ENCODE data around the gene PPIF. TPM values are rescaled to one million over a fixed set of nuclear protein-coding genes. Genes with fewer than 3 reads are reported as not detected.

Gene PPIF
- 19.9 TPM for polyA plus RNA-seq (ENCODE audit: insufficient read length)

DNA sequence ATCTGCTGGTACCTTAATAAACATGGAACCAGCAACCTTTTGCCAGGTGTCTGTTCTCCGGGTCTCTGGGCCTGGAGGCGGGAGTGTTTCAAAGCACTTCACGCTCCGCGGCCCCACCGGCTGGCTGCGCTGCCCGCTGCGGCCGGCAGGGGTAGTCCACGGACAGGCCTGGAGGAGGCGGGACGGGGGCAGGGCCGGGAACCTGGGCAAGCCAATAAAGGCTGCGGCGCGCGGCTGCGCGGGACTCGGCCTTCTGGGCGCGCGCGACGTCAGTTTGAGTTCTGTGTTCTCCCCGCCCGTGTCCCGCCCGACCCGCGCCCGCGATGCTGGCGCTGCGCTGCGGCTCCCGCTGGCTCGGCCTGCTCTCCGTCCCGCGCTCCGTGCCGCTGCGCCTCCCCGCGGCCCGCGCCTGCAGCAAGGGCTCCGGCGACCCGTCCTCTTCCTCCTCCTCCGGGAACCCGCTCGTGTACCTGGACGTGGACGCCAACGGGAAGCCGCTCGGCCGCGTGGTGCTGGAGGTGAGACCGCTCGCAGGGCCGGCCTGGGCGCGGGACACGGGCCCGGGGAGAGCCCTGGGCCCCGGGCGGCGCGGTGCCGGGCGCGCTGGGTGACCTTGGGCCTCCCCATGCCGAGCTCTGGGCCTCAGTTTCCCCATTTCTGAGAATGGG, at the start of gene PPIF:
Gene PPIF (plus strand): TSS at position 244 of the 668 bp plus-strand sequence. CDS start 80 bp downstream, at position 324.
- peak; percentile 68 for DNase-seq (ENCODE audit: low read depth)

GRCh38 chr10:79298403-79299244, 48.6 kb upstream of the PPIF start:
- no peak for DNase-seq (ENCODE audit: low read depth)

DNA sequence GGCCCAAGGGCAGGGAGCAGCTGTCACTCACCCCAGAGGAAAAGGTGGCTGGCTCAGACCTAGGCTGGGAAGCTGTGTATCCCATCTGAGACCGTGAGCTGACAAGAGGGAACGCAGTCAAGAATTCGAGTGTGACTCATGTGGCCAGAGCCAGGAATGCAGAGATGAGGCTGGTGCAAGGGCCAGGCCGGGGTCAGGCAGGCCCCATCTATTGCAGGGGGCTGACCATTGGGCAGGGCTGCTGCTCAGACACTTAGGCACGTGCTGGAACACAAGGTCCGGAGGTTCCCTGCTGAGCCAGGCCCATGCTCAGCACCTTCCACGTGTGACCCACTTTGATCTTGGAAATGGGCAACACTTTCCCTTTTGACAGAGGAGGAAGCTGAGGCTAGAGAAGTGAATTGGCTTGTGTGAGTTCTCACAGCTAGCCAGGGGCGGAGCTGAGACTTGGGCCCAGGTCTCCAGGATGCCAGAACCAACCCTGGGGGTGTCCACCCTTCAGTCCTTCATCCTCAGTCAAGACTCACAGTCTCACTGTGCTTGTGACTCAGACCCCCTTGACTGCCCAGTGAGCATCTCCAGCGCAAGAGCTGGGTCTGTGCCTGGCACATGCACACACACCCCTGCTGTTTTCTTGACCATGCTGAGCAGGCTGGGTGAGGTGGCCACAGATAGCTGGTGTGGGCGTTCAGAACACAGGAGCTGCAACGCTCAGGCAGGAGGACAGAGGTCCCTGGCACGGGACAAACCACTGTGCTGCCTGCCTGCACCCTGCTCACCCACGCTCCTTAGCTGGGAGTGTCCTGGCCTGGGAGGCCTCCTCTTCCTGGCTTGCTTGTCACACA, 47.6 kb upstream of the PPIF start:
- no peak for DNase-seq (ENCODE audit: low read depth)

DNA sequence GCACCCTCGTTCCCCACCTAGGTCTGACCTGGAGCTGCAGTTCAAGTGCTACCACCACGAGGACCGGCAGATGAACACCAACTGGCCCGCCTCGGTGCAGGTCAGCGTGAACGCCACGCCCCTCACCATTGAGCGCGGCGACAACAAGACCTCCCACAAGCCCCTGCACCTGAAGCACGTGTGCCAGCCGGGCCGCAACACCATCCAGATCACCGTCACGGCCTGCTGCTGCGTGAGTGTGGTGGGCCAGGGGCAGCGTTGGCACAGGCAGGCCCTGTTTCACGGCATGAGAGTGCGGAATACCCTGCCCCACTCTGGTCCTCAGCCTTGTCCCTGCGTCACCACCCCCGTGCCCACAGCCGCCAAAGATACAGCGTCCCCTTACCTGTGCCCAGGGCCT, 46.6 kb upstream of the PPIF start:
- no peak for DNase-seq (ENCODE audit: low read depth)

DNA sequence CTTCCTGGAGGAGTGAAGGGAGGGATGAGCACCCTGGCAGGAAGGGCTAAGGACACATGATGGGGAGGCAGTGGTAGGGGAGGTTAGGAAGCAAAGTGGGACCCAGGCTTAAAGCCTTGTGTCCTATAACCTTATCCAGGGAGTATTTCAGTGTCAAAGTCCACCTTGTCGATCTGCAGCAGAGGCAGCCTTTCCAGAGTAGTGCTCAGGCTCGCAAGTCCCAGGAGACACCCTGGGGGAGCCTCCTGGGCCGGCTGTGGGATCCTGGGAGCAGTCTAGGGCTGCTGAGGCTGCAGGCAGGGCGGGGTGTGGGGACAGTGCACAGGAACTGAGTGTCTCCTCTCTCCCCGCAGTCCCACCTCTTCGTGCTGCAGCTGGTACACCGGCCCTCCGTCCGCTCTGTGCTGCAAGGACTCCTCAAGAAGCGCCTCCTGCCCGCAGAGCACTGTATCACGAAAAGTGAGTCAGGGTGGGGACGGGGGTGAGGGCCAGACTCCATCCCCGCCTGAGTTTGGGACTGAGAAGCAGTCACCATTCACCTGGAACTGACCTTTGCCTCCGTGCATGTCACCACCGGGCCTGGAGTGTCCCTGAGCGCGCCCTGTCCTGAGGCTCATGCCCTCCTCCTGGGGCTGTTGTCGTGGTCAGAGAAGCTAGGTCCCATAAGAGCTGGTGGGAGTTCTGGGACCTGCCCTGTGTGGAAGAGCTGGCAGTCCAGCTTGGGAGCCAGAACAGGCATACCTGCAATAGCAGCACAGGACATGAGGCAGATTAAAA, 45.3 kb upstream of the PPIF start:
- no peak for DNase-seq (ENCODE audit: low read depth)

DNA sequence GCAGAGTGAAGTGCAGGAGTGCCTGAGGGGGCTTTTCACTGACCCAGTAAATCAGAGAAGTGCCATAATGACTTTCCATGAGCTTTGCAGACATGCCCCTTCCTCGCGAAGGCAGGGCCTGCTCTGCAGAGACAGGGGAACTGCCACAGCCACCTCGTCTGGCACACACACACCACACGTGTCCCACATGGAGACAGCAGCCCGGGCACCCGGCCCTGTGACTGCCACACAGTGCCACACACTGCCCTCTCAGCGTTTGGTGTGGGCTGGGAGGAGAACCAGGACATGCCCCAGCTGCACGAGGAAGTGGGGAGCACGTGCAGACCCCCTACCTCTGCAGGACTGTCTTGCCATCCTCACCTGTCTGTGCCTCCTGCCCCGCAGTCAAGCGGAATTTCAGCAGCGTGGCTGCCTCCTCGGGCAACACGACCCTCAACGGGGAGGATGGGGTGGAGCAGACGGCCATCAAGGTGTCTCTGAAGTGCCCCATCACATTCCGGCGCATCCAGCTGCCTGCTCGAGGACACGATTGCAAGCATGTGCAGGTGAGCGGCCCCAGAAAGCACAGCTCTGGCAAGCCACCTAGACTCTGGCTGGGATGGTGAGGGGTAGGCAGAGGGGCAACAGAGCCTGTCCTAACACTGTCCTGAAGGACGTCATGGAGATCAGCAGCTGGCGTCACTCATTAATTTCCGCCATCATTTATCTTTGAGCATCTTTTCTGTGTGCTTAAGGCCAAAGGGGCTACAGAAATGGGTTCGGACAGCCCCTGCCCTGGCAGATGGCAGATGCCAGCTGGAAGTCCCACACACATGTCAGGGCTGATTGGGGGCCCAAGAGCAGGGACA, 43.4 kb upstream of the PPIF start:
- no peak for DNase-seq (ENCODE audit: low read depth)

GRCh38 chr10:79304479-79305087, 42.7 kb upstream of the PPIF start:
- no peak for DNase-seq (ENCODE audit: low read depth)

- no peak for DNase-seq (ENCODE audit: low read depth)
These were observed 41.8 kb upstream of the PPIF start for GRCh38 chr10:79305515-79305914.

DNA sequence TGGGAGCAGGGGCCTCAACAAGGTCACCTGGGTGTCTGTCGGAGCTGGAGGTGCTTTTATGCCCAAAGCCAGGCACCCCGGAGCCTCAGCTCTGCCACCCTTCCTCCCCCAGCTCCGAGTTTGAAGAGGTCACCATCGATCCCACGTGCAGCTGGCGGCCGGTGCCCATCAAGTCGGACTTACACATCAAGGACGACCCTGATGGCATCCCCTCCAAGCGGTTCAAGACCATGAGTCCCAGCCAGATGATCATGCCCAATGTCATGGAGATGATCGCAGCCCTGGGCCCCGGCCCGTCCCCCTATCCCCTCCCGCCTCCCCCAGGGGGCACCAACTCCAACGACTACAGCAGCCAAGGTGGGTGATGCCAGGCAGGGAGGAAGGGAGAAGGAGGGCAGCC, 41.3 kb upstream of the PPIF start:
- DNase-seq (ENCODE audit: low read depth) = no peak

DNA sequence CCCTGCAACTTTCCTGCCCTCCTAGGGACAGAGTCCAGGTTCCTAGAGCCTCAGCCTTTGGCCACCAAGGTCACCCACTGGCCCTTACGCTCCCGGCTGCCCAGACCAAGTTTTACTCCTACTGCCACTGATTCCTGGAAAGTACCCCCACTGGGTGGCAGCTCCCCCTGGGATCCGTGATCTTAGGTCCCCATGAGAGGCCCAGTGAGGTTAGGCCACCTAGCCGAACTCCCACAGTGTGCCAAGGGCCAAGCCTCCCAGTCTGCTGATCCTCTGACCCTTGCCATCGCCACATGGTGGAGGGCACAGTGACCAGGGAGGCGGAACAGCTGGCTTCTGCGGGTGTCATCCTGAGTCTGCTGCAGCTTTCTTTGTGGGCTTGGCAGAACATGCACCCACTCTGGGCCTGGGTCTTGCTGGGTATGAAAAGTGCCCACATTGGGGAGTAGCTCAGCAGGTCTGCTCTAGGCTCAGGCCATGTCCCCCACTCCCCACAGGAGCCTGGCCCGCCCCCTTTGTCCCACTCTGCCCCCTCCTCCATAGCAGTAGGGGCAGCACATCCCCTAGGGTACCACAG, 40.5 kb upstream of the PPIF start:
- no peak for DNase-seq (ENCODE audit: low read depth)

GRCh38 chr10:79308016-79308415, 39.3 kb upstream of the PPIF start:
- no peak for DNase-seq (ENCODE audit: low read depth)

DNA sequence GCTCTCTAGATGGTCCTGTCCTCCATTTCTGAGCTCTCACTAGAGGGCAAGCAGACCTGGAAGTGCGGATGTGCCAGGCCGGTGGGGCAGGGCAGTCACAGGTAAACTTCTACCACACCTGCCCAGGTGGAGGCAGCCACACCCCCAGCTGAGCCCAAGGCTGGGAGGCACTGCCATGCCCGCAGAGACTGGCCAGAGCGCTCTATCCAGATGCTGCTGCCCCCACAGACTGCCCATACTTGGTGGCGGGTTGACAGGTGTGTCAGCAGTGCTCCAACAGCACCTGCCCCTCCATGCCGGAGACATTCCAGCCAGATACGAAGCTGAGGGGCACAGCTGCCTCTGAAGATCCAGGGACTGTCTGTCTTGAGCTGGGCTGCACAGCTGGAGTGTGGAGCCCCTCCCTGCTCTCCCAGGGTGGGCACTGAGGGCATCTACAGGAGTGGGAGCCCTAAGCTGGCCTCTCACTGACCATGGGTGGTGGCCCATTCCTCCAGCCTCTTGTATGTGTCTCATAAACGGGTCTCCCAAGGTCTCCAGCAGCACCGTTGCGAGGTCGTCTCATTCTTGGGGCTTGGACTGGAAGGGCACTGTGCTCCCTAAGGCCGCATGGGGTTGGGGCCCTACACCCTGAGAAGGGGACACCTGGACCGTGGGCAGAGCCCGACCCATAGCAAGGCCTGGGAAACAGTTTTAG, 38.2 kb upstream of the PPIF start:
- DNase-seq (ENCODE audit: low read depth) = no peak

GRCh38 chr10:79310200-79310865, 36.9 kb upstream of the PPIF start:
- no peak for DNase-seq (ENCODE audit: low read depth)

DNA sequence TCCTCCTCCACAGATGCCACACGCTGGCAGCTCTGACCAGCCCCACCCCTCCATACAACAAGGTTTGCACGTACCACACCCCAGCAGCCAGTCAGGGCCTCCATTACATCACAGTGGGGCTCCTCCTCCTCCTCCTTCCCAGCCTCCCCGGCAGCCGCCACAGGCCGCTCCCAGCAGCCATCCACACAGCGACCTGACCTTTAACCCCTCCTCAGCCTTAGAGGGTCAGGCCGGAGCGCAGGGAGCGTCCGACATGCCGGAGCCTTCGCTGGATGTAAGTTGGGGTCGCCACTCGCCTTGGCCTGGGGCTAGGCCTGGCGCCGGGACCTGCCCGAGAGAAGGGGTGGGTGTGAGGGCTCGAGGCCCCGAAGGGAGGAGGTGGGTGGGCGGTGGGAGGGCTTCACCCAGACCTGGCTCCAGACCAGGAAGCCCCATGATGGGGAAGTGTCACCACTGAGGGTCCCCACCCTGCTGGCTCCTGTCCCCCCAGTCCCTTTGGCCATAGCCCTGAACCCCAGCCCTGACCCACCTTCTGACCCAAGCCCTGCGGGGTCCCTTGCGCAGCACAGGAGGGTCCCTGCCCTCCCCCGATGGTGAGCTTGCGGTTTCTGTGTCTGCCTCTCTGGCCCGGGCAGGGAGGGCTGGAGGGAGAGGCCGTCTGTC, 36.2 kb upstream of the PPIF start:
- DNase-seq (ENCODE audit: low read depth) = no peak

DNA sequence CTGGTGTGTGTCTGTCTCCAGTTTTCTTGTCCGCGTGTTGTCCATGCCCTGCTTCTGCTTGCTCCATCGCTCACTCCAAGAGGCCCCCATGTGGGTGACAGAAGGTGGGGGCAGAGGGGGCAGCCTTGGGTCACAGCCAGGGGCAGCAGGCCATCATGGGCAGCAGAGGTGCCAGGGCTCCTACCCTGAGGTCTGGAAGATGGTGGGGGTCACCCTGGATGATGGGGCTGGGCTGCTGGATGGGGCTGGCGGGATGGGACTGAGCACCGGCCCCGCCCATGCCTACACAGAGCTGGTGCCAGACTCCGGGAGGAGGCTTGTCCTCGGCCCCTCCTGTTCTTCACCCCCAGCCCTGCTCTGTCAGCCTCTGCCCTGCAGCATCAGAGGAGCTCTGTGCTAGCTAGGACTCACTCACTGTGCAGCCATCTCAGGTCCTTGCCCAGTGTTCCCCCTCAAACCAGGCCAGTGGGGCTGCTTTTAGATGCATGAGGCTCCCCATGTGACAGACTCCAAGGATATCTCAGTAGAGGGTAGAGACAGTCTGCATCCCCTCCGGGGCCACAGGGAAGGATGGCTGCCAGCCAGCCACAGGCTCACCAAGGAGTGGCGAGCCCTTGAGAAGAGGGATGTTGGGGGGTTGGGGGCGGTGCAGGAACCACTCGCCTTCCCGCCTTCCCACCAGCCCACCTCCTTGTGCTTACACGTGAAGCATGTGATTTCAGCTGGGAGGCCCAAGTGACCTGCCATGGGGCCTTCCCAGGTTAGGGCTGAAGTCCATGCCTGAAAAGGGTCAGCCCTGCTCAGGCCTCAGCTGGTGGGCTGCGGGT, 35.5 kb upstream of the PPIF start:
- no peak for DNase-seq (ENCODE audit: low read depth)

DNA sequence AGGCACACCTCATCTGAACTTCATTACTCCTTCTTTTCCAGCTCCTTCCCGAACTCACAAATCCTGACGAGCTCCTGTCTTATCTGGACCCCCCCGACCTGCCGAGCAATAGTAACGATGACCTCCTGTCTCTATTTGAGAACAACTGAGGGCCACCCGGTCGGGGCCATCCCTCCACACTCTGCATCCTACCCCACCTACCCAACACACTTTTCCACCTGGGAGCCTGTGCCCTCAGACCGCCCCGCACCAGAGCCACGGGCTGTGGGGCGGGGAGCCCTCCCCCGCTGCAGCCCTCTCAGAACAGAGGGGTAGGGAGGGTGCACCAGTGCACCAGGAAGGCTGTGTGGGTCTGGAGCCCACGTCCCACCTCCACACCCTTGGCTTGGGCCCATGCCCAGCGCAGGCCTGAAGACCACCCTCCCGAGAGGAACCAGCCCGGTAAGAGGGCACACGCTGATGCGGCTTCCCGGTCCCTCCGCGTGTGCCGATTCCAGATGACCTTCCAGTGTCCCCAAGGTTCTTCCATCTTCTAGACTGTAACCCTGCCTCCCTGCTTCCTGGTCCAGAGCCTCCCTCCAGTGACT, 34.6 kb upstream of the PPIF start:
- no peak for DNase-seq (ENCODE audit: low read depth)

DNA sequence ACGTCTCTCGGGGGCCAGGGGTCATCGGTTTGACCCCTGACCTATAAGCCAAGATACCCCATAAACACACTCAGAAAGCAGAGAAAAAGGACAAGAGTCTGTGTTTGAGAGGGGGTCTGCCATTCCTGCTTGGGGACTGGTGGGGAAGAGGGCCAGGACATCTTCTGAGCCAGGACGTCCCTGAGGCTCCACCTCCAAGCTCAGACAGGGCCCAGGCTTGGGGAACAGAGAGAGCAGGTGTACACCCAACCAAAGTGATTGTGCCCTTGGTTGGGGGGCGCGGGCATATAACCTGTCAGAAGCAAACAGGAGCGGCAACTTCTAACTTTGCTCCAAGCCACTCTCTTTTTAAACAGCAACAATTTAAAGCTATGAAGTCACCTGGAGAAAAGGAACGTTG, 33.9 kb upstream of the PPIF start:
- DNase-seq (ENCODE audit: low read depth) = no peak
